HG03521 (cell line): Measurements from ENCODE around the gene TMEM132D.

Experiments used
- ATAC-seq: cut with Tn5 transposase; IDR thresholded peaks from one replicate; pipeline ENCODE4 v1.9.1; 2021; ENCODE audit warnings: mild to moderate bottlenecking, moderate library complexity; ENCODE audit not compliant: unreplicated experiment

Gene TMEM132D

DNA sequence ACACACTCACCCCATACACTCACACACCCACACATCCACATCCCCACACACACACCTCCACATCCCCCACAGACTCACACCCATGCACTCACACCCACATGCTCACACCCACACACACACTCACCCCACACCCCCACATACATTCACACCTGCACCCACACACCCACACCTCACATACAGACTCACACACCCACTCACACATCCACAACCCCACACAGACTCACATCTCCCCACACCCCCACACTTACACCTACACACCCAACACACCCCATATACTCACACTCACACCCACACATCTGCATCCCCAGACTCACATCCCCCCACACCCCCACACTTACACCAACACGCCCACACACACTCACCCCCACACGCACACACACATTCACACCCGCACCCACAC is 878.8 kb downstream of the TMEM132D start:
- ATAC-seq, result no peak
